Smooth muscle cell (in vitro differentiated cells): ENCODE data around the gene SMIM5. TPM values are rescaled to one million over a fixed set of nuclear protein-coding genes. Genes with fewer than 3 reads are reported as not detected.

Experiments used
- DNase-seq: peaks from one replicate; lab custom pipeline; 2025; ENCODE audit not compliant: unreplicated experiment; lab: John Stamatoyannopoulos, UW
- H2AFZ ChIP-seq: fragments of 200-600 bp; sonication (generic); 2 replicates; pipeline ENCODE4 v1.6.0; 2016; ENCODE audit warnings: antibody characterized with exemption, low read depth, mild to moderate bottlenecking
- H3F3A ChIP-seq: fragments of 200-600 bp; sonication (generic); 2 replicates; pipeline ENCODE4 v1.6.0; 2017; ENCODE audit warnings: antibody characterized with exemption, low read depth
- H3K27ac ChIP-seq: fragments of 200-600 bp; sonication (generic); 2 replicates; pipeline ENCODE4 v1.5.1; 2016; ENCODE audit warnings: low read depth, mild to moderate bottlenecking
- H3K27me3 ChIP-seq: fragments of 200-600 bp; sonication (generic); 2 replicates; pipeline ENCODE4 v1.6.1; 2016; ENCODE audit warnings: low read depth, mild to moderate bottlenecking
- H3K36me3 ChIP-seq: fragments of 200-600 bp; sonication (generic); 2 replicates; pipeline ENCODE4 v1.5.1; 2016; ENCODE audit warnings: low read depth
- H3K4me1 ChIP-seq: fragments of 200-600 bp; sonication (generic); 2 replicates; pipeline ENCODE4 v1.5.1; 2016; ENCODE audit warnings: low read depth
- H3K4me2 ChIP-seq: fragments of 200-600 bp; sonication (generic); 2 replicates; pipeline ENCODE4 v1.6.0; 2016; ENCODE audit warnings: mild to moderate bottlenecking
- H3K4me3 ChIP-seq: fragments of 200-600 bp; sonication (generic); 2 replicates; pipeline ENCODE4 v1.5.1; 2016; ENCODE audit warnings: mild to moderate bottlenecking
- H3K79me2 ChIP-seq: fragments of 200-600 bp; sonication (generic); 2 replicates; pipeline ENCODE4 v1.6.0; 2016; ENCODE audit warnings: low read depth, mild to moderate bottlenecking
- H3K9ac ChIP-seq: fragments of 200-600 bp; sonication (generic); 2 replicates; pipeline ENCODE4 v1.6.0; 2016; ENCODE audit warnings: low read depth
- H3K9me3 ChIP-seq: fragments of 200-600 bp; sonication (generic); replicated peaks from 2 replicates; pipeline ENCODE4 v1.5.1; 2016; ENCODE audit warnings: low read depth
- H4K20me1 ChIP-seq: fragments of 200-600 bp; sonication (generic); 2 replicates; pipeline ENCODE4 v1.6.0; 2016; ENCODE audit warnings: low read depth
- CTCF ChIP-seq: fragments of 200-600 bp; sonication (generic); IDR thresholded peaks from 2 replicates; pipeline ENCODE4 v1.5.1; 2017; ENCODE audit warnings: borderline replicate concordance, mild to moderate bottlenecking, antibody characterized with exemption; ENCODE audit not compliant: insufficient read depth, poor library complexity, severe bottlenecking
- WGBS: methylation state at CpG from one replicate; pipeline ENCODE4 v1.1.7; 2016; ENCODE audit warnings: low lambda C conversion rate; 5-methylcytosine and 5-hydroxymethylcytosine counted together
- polyA plus RNA-seq: library from polyadenylated mRNA; unstranded; fragments of >200 nt; fragmentation: Nextera tagmentation; extraction: Ambion mirVana; gene quantifications from 2 replicates; pipeline ENCODE4 v1.2.1, GENCODE V29; 2016
- total RNA-seq: library from RNA; depleted of rRNA; stranded (reverse); fragments of >200 nt; gene quantifications from 2 replicates; pipeline ENCODE4 v1.2.3, GENCODE V29; 2014

Gene SMIM5
- total and polyA plus RNA-seq, 2 experiments from 2014 or later = 0.13 to 0.80 TPM

GRCh38 chr17:75619506-75620431 is 13.5 kb upstream of the SMIM5 start:
- Histone ChIP-seq H3K27ac (no peak overlapping the region), H3K4me1 (no peaks in the 10 kb centered on the region), H3K4me2 (no peak overlapping the region), H4K20me1 (no peaks in the 10 kb centered on the region), H2AFZ (no peak overlapping the region), H3K9ac (no peak overlapping the region), H3K4me3 (no peak overlapping the region), H3K9me3 (no peaks in the 10 kb centered on the region), H3K79me2 (no peaks in the 10 kb centered on the region), H3K36me3 (no peaks in the 10 kb centered on the region), H3F3A (no peaks in the 10 kb centered on the region), H3K27me3 (no peaks in the 10 kb centered on the region)
- no peak for DNase-seq
- 83% methylated on average over 33 of the region's 36 CpGs for WGBS
- TF ChIP-seq CTCF = peak; percentile 44

GRCh38 chr17:75621489-75621888 is 11.7 kb upstream of the SMIM5 start:
- Histone ChIP-seq H3K9ac (no peak overlapping the region), H4K20me1 (no peaks in the 10 kb centered on the region), H3K79me2 (no peaks in the 10 kb centered on the region), H3K27ac (no peak overlapping the region), H3K27me3 (no peaks in the 10 kb centered on the region), H3F3A (no peaks in the 10 kb centered on the region), H3K36me3 (no peaks in the 10 kb centered on the region), H3K4me3 (no peak overlapping the region), H2AFZ (no peak overlapping the region), H3K4me2 (no peak overlapping the region), H3K4me1 (no peaks in the 10 kb centered on the region), H3K9me3 (no peaks in the 10 kb centered on the region)
- WGBS = 87% methylated on average over 4 of the region's 4 CpGs
- TF ChIP-seq CTCF = no peak
- no peak for DNase-seq

GRCh38 chr17:75622076-75622475 is 11.2 kb upstream of the SMIM5 start:
- WGBS = 85% methylated on average over 8 of the region's 8 CpGs
- no peaks in the 10 kb centered on the region for H3K27me3 ChIP-seq
- H3K79me2 ChIP-seq = no peaks in the 10 kb centered on the region
- no peak overlapping the region for H3K9ac ChIP-seq
- no peaks in the 10 kb centered on the region for H3K36me3 ChIP-seq
- no peak overlapping the region for H3K4me3 ChIP-seq
- H4K20me1 ChIP-seq = no peaks in the 10 kb centered on the region
- H3K27ac ChIP-seq = no peak overlapping the region
- no peak for TF ChIP-seq CTCF
- H3K4me2 ChIP-seq = no peak overlapping the region
- no peaks in the 10 kb centered on the region for H3K9me3 ChIP-seq
- H3F3A ChIP-seq = no peaks in the 10 kb centered on the region
- no peak overlapping the region for H2AFZ ChIP-seq
- H3K4me1 ChIP-seq = no peaks in the 10 kb centered on the region
- no peak for DNase-seq

- Histone ChIP-seq H3K4me3 (no peak overlapping the region), H3K27me3 (no peaks in the 10 kb centered on the region), H3K36me3 (no peaks in the 10 kb centered on the region), H2AFZ (no peak overlapping the region), H3K27ac (no peak overlapping the region), H3K4me2 (no peak overlapping the region), H3F3A (no peaks in the 10 kb centered on the region), H3K9me3 (no peaks in the 10 kb centered on the region), H3K4me1 (no peaks in the 10 kb centered on the region), H4K20me1 (no peaks in the 10 kb centered on the region), H3K79me2 (no peaks in the 10 kb centered on the region), H3K9ac (no peak overlapping the region)
- TF ChIP-seq CTCF = no peak
- DNase-seq = no peak
- 88% methylated on average over 15 of the region's 15 CpGs for WGBS
These were observed 10.4 kb upstream of the SMIM5 start for GRCh38 chr17:75622771-75623273.
